ENCODE results near the gene KLF7.

GRCh38 chr2:207082619-207083018 is 83.1 kb downstream of the KLF7 start:
- TF ChIP-seq CTCF (IDR thresholded peaks at IDR 0.05; ENCODE audit: low read depth, low read length, missing input control) (no peak), HNF4G (IDR thresholded peaks at IDR 0.05) (no peak), SP1 (IDR thresholded peaks at IDR 0.05) (no peak), REST (IDR thresholded peaks at IDR 0.05) (no peak), RXRA (IDR thresholded peaks at IDR 0.05) (no peak), FOXA2 (IDR thresholded peaks at IDR 0.05) (no peak), FOXA1 (IDR thresholded peaks at IDR 0.05) (no peak), TAF1 (conservative IDR thresholded peaks at IDR 0.05) (no peak), ATF3 (IDR thresholded peaks at IDR 0.05) (no peak)

Data from liver (tissue), 3 donors.